Stimulated activated CD8-positive, alpha-beta memory T cell treated with anti-CD3 and anti-CD28 coated beads, Interleukin-12 subunit alpha, Interleukin-12 subunit beta, amount 100 ng/mL, for 1 hour (primary cell): ENCODE measurements around the gene MGAT1.
A peak's percentile ranks its signal among the peaks of the same experiment; 100 is the strongest.
"Not testable (repeated sequence)": the region's sequence is repeated elsewhere in the genome, so short reads cannot be mapped to it uniquely, and the experiment has no call there.

Experiments
- DNase-seq: peaks from one replicate; pipeline ENCODE4 v3.0.0-alpha.2; 2020; ENCODE audit warnings: low read depth

Gene MGAT1

DNA sequence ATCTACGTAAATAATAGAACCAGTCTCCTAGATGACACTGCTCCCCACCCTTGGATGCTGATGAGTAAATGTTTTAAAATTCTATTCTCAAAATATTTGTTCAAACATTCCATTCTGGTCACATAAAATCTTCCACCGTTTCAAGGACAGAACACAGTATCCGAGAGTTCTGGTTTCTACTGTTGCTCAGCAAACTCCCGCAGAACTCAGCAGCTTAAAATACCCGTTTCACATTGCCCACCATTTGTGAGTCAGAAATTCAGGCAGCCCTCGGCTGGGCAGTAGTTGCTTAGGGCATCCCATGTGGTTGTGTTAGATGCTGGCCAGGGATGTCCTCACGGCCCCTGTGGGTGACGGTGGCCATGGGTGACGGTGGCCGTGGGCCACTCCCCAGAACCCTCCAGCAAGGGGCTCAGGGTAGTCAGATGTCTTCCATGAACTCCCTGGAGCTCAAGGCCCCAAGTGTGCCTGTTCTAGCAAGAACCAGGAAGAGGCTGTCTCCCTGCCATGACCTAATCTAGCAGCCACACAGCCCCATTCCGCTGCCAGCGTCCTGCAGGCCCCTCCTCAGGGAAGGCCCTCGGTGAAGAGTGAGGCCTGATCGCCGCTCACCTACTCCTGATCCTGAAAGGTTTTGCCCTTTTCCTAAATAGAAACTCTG lies 17.4 kb downstream of the MGAT1 start:
- DNase-seq, result no peak

DNA sequence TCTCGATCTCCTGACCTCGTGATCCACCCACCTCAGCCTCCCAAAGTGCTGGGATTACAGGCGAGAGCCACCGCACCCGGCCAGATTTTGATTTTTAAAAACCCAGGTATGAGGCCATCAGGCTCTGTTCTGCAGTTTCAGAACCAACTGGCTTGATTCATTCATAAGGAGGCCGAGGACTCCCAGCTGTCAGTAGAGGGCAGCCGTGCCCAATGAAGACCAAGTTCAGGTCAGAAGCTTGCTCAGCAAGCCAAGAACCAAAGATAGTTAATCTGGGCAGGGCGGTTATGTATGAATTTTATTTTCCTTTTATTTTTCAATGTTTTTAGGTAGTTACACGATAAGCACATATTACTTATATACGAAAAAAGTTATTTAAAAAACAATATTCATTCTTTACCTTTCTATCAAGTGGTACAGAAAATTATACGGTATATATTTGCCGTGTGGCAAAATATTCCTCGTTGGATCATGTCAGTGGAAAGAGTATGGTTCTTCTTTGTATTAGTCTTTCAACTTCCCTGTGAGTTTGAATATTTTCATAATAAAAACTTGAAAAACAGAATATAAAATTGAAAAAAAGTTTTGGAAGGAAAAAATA lies 18.0 kb downstream of the MGAT1 start:
- peak; percentile 50 for DNase-seq

DNA sequence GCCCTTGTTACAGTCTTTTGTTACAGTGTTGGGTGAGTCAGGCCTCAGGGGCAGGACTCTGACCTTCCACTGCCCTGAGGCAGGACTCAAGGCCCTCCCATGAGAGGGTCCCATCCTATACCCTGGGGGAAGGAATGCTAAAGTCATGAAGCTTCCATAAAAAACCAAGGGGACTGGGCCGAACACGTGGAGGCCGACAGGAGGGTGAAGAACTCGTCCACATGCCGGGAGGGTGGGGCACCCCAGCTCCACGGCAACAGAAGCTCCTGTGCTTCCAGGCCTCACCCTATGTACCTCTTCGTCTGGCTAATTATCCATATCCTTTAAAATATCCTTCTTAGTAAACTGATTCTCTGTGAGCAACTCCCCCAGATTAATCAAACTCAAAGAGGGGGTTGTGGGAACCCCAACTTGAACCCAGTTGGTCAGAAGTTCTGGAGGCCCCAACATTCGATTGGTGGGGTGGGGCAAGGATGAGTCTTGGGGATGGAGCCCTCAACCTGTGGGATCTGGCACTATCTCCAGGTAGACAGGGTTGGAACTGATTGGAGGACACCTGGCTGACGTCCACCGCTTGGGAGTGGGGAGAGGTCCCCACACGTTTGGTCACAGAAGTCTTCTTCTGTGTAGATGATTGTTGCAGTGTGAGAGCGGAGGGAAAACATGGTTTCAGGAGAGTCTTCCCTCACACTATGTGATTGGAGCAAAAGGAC lies 19.1 kb downstream of the MGAT1 start:
- no peak for DNase-seq

DNA sequence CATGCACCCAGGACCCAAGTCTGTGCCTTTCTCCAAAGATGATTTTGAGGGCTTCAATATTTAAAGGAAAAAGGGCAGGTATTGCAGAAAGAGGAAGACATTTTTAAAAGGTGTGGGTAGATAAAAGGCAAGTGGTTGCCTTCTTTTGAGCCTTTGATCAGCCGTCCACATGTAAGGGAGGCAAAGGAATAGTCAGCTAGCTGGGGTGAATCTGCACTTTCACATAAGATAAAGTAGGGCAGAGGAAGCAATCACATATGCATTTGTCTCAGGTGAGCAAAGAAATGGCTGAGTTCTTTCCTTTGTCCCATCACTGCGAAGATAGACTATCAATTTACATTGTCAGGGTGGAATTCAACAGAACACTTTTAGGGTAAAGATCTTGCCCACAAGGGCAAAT lies 19.9 kb downstream of the MGAT1 start:
- DNase-seq, result no peak

DNA sequence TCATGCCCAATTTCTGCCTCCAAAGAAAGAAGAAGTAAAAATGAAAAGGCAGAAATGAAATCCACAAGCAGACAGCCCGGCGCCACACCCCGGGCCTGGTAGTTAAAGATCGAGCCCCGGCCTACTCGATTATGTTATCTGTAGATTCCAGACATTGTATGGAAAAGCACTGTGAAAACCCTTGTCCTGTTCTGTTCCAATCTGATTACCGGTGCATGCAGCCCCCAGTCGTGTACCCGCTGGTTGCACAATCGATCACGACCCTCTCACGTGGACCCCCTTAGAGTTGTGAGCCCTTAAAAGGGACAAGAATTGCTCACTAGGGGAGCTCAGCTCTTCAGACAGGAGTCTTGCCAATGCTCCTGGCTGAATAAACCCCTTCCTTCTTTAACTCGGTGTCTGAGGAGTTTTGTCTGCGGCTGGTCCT lies 20.7 kb downstream of the MGAT1 start:
- DNase-seq, result not testable (repeated sequence)

DNA sequence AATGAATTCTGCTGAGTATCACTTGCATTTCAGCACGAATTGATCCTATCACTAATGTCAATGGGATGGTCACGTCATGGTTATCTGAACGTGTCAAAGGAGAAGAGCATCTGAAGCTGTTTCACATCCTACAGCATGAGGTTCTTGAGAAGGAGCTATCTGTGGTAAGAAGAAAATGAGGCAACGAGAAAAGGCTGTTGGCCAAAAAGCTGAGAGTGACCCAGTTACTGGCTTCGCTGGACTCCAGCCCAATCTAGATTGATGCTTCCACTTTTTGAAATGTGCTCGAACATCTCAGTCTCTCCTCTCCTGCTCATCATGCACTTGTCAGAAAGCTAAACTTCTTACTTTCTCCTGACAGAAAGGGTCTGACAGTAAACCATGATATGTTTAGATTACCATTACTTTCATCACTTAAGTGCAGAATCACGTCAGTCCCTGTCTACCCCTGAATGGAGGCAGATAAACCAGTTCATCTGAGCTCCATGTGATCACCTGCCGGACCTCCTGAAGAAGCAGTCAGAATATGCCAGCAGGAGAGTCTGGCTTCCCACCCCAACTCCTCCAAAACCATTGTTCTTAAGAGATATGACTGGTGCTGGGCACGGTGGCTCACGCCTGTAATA lies 22.5 kb downstream of the MGAT1 start:
- DNase-seq, result no peak

DNA sequence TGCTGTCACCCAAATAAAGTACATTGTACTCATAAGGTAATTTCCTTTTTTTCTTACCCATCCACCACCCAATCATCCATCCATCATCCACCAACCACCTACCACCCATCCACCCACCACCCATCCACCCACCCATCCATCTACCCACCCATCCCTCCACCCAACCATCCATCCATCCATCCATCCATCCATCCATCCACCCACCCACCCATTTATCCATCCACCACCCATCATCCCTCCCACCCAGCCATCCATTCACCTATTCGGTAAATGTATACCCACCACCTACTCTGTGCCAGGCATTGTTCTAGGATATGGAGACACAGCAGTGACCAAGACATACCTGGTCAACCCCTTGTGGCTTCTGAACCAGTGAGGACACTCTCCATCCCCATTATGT lies 25.1 kb downstream of the MGAT1 start:
- DNase-seq, result no peak

DNA sequence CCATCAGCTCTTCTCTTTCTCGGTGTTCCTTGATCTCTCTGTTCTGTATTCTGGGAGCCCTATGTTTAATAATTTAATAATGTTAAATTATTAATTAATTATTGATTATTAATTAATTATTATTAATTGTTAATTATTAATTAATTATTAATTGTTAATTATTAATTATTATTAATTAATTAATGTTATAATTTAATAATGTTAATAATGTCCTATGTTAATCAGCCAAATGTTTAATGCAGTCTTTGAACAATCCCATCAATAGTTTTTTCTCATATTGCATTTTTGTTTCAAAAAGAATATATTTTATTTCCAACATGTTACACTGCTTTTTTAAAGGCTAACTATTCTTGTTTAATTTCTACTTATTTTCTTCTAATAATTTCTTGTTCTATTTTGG lies 26.2 kb downstream of the MGAT1 start:
- DNase-seq, result no peak

DNA sequence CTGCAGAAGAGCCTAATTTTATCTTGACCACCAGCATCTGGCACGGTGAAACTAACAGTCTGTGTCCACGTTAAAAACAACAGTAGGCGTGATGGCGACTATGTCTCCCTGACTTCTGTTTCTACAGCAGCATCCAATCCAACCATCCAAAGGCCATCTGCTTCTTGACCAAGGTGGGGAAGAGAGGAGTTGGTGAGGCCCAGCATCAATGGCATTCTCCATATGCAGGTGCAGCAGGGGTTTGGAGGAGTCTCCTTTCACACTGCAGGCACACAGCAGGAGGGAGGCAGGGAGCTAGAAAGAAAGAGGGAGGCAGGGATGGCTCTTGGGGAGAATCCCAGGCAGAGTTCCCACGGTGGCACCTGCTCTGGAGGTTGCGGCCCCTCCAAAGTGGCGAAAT lies 27.0 kb downstream of the MGAT1 start:
- no peak for DNase-seq

DNA sequence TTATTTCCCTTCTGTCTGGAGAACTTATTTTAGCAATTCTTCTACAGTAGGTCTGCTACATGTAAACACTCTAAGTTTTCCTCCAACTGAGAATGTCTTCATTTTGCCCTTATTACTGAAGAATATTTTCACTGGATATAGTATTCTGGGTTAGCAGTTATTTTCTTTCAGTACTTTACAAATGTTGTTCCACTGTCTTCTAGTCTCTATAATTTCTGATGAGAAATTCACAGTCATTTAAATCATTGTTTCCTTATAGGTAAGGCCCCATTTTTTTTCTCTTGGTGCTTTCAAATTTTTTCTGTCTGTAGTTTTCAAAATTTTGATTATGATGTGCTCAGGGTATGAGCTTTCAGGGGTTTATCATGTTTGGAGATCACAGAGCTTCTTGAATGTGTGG lies 30.8 kb downstream of the MGAT1 start:
- DNase-seq, result no peak

DNA sequence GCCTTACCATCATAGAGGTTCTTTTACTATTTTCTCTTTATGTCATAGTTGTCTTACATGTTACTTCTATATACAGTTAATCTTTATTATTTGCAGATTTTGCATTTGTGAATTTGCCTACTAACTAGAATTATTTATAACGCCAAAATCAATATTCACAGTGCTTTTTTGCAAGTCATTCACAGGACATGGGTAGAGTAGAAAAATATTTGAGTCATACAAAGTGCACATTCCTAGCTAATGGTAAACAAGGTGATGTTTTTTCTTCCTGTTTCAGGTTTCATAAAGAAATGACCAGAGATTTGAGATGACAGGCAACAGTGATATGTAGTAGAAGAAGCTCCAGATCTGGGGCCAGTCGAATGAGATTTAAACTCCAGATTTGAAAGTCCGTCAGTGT lies 32.8 kb downstream of the MGAT1 start:
- DNase-seq, result no peak

DNA sequence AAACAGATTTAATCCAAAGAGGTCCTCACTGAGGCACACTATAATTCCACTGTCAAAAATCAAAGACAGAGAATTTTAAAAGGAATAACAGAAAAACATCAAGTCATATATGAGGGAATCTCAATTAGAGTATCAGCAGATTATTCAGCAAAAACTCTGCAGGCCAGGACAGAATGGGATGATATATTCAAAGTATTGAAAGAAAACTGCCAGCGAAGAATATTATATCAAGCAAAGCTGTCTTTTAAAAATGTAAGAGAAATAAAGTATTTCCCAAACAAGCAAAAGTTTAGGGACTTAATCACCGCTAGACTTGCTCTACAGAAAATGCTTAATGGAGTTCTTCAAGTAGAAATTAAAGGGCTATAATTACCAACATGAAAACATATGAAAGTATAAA lies 47.0 kb downstream of the MGAT1 start:
- no peak for DNase-seq

DNA sequence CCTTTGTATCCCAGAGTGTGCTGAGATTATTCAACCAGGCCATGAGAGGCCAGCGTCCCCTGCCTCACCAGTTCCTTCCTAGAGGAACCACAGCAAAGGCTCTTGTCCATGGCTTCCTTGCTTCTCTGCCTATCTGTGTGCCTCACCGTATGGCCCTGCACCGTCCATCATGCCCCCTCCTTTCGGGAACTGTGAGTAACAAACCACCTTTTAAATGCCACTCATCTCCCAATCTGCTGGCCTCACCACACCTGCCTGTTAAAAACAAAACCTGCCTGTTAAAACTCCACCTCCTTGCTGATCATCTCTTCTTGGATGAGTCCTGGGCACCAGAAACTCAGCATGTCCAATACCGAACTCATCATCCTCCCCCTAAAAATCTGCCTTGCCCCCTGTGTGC lies 58.4 kb downstream of the MGAT1 start:
- DNase-seq, result no peak

DNA sequence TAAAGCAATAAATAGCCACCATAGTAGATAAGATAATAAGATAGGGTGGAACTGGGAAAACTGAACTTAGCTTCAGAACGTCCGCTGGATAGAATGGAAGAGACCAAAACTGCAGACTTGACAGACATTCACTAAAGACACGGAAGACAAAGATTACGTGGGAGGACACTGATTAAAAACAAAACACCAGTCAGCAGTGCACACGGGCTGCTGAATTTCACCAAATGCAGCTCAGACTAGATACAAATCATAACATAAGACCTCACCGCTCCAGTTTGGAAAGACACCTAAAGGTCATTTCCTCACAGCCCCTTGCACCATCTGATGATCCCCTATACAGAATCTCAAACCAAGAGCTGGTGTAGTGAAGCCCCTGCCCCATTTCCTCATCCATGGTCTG lies 59.9 kb downstream of the MGAT1 start:
- no peak for DNase-seq

DNA sequence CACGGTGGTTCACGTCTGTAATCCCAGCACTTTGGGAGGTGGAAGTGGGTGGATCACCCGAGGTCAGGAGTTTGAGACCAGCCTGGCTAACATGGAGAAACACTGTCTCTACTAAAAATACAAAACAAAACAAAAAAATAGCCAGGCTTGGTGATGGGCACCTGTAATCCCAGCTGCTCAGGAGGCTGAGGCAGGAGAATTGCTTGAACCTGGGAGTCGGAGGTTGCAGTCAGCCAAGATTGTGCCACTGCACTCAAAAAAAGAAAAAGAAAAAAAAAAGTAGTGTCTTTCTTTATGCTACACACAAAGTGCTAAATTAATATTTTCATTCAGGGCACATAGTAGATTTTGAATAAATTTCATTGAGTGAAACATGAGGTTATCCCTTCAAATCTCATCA lies 61.7 kb downstream of the MGAT1 start:
- not testable (repeated sequence) for DNase-seq

DNA sequence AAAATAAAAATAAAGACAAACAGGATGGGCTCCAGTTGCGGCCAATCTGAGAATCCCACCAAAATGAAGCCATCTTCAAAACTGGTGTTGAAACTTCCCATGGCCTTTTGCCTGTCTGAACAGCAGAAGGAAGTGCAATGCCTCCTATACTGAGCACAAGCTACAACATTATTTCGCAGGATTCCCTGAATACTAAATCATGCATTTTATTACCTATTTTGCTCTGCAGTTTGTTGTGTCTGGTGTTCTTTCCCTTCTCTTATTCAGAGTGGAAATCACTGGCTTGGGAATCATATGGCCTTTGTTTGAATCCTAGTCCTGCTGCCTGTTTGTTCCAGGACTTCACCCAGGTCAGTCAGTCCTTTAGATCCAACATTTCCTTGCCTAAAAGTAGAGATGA lies 62.6 kb downstream of the MGAT1 start, which contains the start of gene OR2Y1:
OR2Y1 (minus strand) TSS at position 101 of the 400 bp plus-strand sequence; CDS start at position 101, 0 bp downstream.
- DNase-seq, result no peak

DNA sequence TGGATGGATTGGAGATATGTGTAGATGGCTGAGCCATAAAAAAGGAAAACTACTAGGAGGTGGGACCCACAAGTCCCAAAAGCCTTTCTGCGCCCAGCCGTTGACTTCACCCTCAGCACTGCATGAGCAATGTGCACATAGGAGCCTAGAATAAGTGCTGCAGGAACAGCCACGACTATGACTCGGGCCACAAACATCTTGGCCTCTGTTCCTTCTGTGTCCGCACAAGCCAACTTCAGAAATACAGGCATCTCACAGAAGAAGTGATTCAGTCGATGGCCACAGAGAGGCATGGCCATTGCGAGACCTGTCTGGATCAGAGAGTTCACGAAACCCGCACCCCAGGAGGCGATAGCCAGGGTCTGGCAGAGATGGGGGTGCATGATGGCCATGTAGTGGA lies 63.3 kb downstream of the MGAT1 start:
- DNase-seq, result no peak

DNA sequence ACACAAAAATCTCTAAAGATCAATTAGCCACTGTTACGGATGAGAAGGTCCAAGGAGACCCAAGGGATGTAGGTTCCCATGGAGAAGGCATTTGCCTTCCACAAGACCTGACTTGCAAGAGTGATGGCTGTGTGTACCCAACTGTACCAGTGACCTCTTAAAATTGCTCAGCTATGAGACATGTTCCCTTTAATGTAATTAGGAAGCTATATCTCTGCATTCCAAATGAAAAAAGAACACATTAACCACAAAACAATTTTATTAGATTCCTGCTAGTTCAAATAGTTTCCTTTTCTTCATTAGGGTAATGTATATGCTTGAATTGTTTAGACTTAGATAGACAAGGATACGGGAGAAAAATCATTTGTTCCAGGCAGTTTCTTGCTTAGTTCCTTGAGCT lies 66.1 kb downstream of the MGAT1 start:
- no peak for DNase-seq
